GM12874 (cell line): Measurements from ENCODE around the gene WDR38.

ENCODE experiments used
- CTCF ChIP-seq: IDR thresholded peaks from 2 replicates; pipeline ENCODE4 v1.5.1; 2011; ENCODE audit warnings: low read depth, mild to moderate bottlenecking, control low read depth, low read length, moderate library complexity; ENCODE audit not compliant: insufficient read depth

The WDR38 gene

GRCh38 chr9:124835026-124835557 lies 18.2 kb upstream of the WDR38 start:
- no peak for TF ChIP-seq CTCF

- TF ChIP-seq CTCF, result peak; percentile 49; the same call in 1 of the 2 replicates
Measured at GRCh38 chr9:124839612-124840299, 13.5 kb upstream of the WDR38 start.

- peak; percentile 46 for TF ChIP-seq CTCF
Measured at GRCh38 chr9:124840300-124840833, 12.9 kb upstream of the WDR38 start.

- TF ChIP-seq CTCF, result no peak
Measured at GRCh38 chr9:124841075-124841821, 12.0 kb upstream of the WDR38 start.

- TF ChIP-seq CTCF, result no peak
Measured at GRCh38 chr9:124843456-124844034, 9.7 kb upstream of the WDR38 start.

GRCh38 chr9:124844291-124844690 lies 9.0 kb upstream of the WDR38 start:
- no peak for TF ChIP-seq CTCF

GRCh38 chr9:124846969-124847368 lies 6.3 kb upstream of the WDR38 start:
- no peak for TF ChIP-seq CTCF
